GM12864 (cell line): Measurements from ENCODE around the gene FA2H.
"Not testable (repeated sequence)": the region's sequence is repeated elsewhere in the genome, so short reads cannot be mapped to it uniquely, and the experiment has no call there.

Source experiments
- DNase-seq: peaks from one replicate; pipeline ENCODE4 v3.0.0-alpha.2; 2011; ENCODE audit warnings: low read depth
- H3K4me3 ChIP-seq: 2 replicates; pipeline ENCODE4 v1.5.1; 2011; ENCODE audit warnings: mild to moderate bottlenecking, low read depth, low read length, control low read depth
- TF ChIP-seq, protein P1 (sequence below): IDR thresholded peaks from 2 replicates; pipeline ENCODE4 v1.5.1; 2011; ENCODE audit warnings: low read depth, mild to moderate bottlenecking, moderate library complexity, low read length, control low read depth, inconsistent platforms; ENCODE audit errors: missing control alignments

FA2H gene

GRCh38 chr16:74691093-74691855, 83.3 kb downstream of the FA2H start:
- TF ChIP-seq, protein P1, sequence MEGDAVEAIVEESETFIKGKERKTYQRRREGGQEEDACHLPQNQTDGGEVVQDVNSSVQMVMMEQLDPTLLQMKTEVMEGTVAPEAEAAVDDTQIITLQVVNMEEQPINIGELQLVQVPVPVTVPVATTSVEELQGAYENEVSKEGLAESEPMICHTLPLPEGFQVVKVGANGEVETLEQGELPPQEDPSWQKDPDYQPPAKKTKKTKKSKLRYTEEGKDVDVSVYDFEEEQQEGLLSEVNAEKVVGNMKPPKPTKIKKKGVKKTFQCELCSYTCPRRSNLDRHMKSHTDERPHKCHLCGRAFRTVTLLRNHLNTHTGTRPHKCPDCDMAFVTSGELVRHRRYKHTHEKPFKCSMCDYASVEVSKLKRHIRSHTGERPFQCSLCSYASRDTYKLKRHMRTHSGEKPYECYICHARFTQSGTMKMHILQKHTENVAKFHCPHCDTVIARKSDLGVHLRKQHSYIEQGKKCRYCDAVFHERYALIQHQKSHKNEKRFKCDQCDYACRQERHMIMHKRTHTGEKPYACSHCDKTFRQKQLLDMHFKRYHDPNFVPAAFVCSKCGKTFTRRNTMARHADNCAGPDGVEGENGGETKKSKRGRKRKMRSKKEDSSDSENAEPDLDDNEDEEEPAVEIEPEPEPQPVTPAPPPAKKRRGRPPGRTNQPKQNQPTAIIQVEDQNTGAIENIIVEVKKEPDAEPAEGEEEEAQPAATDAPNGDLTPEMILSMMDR: no peak
- DNase-seq: no peak
- H3K4me3 ChIP-seq: no peak overlapping the region

- no peak overlapping the region for H3K4me3 ChIP-seq
- no peak for DNase-seq
- TF ChIP-seq, protein P1: no peak
Observed at GRCh38 chr16:74682556-74682955, 92.1 kb downstream of the FA2H start.

DNA sequence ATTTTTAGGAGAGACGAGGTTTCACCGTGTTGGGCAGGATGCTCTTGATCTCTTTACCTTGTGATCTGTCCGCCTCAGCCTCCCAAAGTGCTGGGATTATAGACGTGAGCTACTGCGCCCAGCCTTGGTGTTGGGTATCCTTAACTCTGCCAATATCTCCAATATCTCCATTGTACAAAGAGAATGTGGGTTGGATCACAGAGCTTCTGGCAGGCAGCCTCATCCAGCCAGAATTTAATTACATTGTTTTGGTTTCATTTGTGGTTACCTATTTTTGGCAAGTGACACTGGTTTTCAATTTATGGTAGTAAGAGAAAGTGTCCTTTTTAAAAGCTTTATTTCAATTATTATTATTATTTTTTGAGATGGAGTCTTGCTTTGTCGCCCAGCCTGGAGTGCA, 93.9 kb downstream of the FA2H start:
- DNase-seq: no peak
- TF ChIP-seq, protein P1: no peak

GRCh38 chr16:74679983-74680382, 94.6 kb downstream of the FA2H start:
- TF ChIP-seq, protein P1: no peak
- DNase-seq: no peak
- H3K4me3 ChIP-seq: no peak overlapping the region

More for the DNA sequence above, 93.9 kb downstream of the FA2H start:
- no peak overlapping the region for H3K4me3 ChIP-seq

GRCh38 chr16:74677868-74678267, 96.8 kb downstream of the FA2H start:
- H3K4me3 ChIP-seq: no peak overlapping the region
- TF ChIP-seq, protein P1: no peak
- no peak for DNase-seq

- no peak for DNase-seq
- no peak overlapping the region for H3K4me3 ChIP-seq
- TF ChIP-seq, protein P1: no peak
Observed at GRCh38 chr16:74673876-74674275, 100.7 kb downstream of the FA2H start.

GRCh38 chr16:74668877-74669276, 105.7 kb downstream of the FA2H start:
- not testable (repeated sequence) for H3K4me3 ChIP-seq, DNase-seq
